ENCODE measurements around the gene CCDC158. TPM values are rescaled to one million over a fixed set of nuclear protein-coding genes. Genes with fewer than 3 reads are reported as not detected.

CCDC158 gene
- total RNA-seq: not detected in 3 replicates
- long read RNA-seq: 0 reads

- Mint-ChIP-seq H3K4me1 (ENCODE audit: low read depth) (no peaks in the 10 kb centered on the region), H3K27ac (ENCODE audit: unreplicated experiment) (no peak within 1 kb of the TSS), H3K9me3 (ENCODE audit: low read depth) (no peaks in the 10 kb centered on the region), H3K36me3 (ENCODE audit: low read depth) (no peaks in the 10 kb centered on the region), H3K4me3 (ENCODE audit: unreplicated experiment) (no peak within 1 kb of the TSS), H3K27me3 (ENCODE audit: low read depth) (no peaks in the 10 kb centered on the region)
- no peak for DNase-seq (ENCODE audit: low spot score)
- no peak for TF ChIP-seq CTCF (IDR thresholded peaks at IDR 0.05)
Observed at GRCh38 chr4:76420762-76421581, at the start of gene CCDC158. Gene CCDC158 (minus strand): TSS chr4:76421141. CDS start chr4:76403207, 17,934 bp downstream.

GRCh38 chr4:76470532-76470931 is 49.6 kb upstream of the CCDC158 start:
- TF ChIP-seq CTCF (IDR thresholded peaks at IDR 0.05): no peak
- no peak overlapping the region for H3K27ac Mint-ChIP-seq (ENCODE audit: unreplicated experiment)
- H3K9me3 Mint-ChIP-seq (ENCODE audit: low read depth): no peaks in the 10 kb centered on the region
- H3K4me3 Mint-ChIP-seq (ENCODE audit: unreplicated experiment): no peak overlapping the region
- no peak for DNase-seq (ENCODE audit: low spot score)
- no peaks in the 10 kb centered on the region for H3K27me3 Mint-ChIP-seq (ENCODE audit: low read depth)
- no peaks in the 10 kb centered on the region for H3K36me3 Mint-ChIP-seq (ENCODE audit: low read depth)
- no peaks in the 10 kb centered on the region for H3K4me1 Mint-ChIP-seq (ENCODE audit: low read depth)

GRCh38 chr4:76470064-76470463 is 49.1 kb upstream of the CCDC158 start:
- H3K9me3 Mint-ChIP-seq (ENCODE audit: low read depth): no peaks in the 10 kb centered on the region
- no peak overlapping the region for H3K27ac Mint-ChIP-seq (ENCODE audit: unreplicated experiment)

GRCh38 chr4:76463568-76463967 is 42.6 kb upstream of the CCDC158 start:
- H3K36me3 Mint-ChIP-seq (ENCODE audit: low read depth): peaks cover 7% of the 10 kb centered on the region
- H3K27ac Mint-ChIP-seq (ENCODE audit: unreplicated experiment): peak overlapping the region; percentile 30
- no peak for TF ChIP-seq CTCF (IDR thresholded peaks at IDR 0.05)
- no peaks in the 10 kb centered on the region for H3K27me3 Mint-ChIP-seq (ENCODE audit: low read depth)
- peaks cover 8% of the 10 kb centered on the region for H3K9me3 Mint-ChIP-seq (ENCODE audit: low read depth)
- no peak for DNase-seq (ENCODE audit: low spot score)
- peaks cover 16% of the 10 kb centered on the region for H3K4me1 Mint-ChIP-seq (ENCODE audit: low read depth)
- H3K4me3 Mint-ChIP-seq (ENCODE audit: unreplicated experiment): no peak overlapping the region

More at GRCh38 chr4:76470064-76470463, 49.1 kb upstream of the CCDC158 start:
- no peak for TF ChIP-seq CTCF (IDR thresholded peaks at IDR 0.05)
- Mint-ChIP-seq H3K4me3 (ENCODE audit: unreplicated experiment) (no peak overlapping the region), H3K36me3 (ENCODE audit: low read depth) (no peaks in the 10 kb centered on the region), H3K27me3 (ENCODE audit: low read depth) (no peaks in the 10 kb centered on the region), H3K4me1 (ENCODE audit: low read depth) (no peaks in the 10 kb centered on the region)
- no peak for DNase-seq (ENCODE audit: low spot score)

- no peak for DNase-seq (ENCODE audit: low spot score)
- peaks cover 20% of the 10 kb centered on the region for H3K4me1 Mint-ChIP-seq (ENCODE audit: low read depth)
- H3K27me3 Mint-ChIP-seq (ENCODE audit: low read depth): no peaks in the 10 kb centered on the region
- H3K9me3 Mint-ChIP-seq (ENCODE audit: low read depth): peaks cover 8% of the 10 kb centered on the region
- H3K4me3 Mint-ChIP-seq (ENCODE audit: unreplicated experiment): peak overlapping the region; percentile 53
- no peak for TF ChIP-seq CTCF (IDR thresholded peaks at IDR 0.05)
- H3K27ac Mint-ChIP-seq (ENCODE audit: unreplicated experiment): peak overlapping the region; percentile 97
- peaks cover 7% of the 10 kb centered on the region for H3K36me3 Mint-ChIP-seq (ENCODE audit: low read depth)
Observed at GRCh38 chr4:76459291-76459723, 38.4 kb upstream of the CCDC158 start.

All from chondrocyte (in vitro differentiated cells).